Caco-2 (cell line): Measurements from ENCODE around the gene SEPTIN11. TPM values are rescaled to one million over a fixed set of nuclear protein-coding genes. Genes with fewer than 3 reads are reported as not detected.

Source experiments
- BruUV-seq: library from RNA; stranded (reverse); fragments of 400-500 nt; replicated peaks from 2 replicates; lab custom pipeline; 2021; lab: Mats Ljungman, UMichigan
- CTCF ChIA-PET: fragments of 300-600 bp; sonication (Branson Sonifier 250); formaldehyde crosslinking; loops from one replicate; lab custom pipeline; 2022; ENCODE audit warnings: antibody characterized with exemption; lab: Charles Lee
- POLR2A ChIA-PET: fragments of 300-600 bp; sonication (Branson Sonifier 250); formaldehyde crosslinking; loops from one replicate; lab custom pipeline; 2022; ENCODE audit warnings: antibody characterized with exemption; lab: Charles Lee
- DNase-seq, 2 experiments: peaks; one replicate each; pipeline versions ENCODE4 v3.0.0 to v3.0.0-alpha.2; 2020 to 2022
- H3K27me3 ChIP-seq: replicated peaks from 2 replicates; pipeline ENCODE4 v1.6.0; 2011; ENCODE audit warnings: low read length; ENCODE audit not compliant: control insufficient read depth, insufficient read depth
- H3K36me3 ChIP-seq: 2 replicates; pipeline ENCODE4 v1.5.1; 2011; ENCODE audit warnings: low read length; ENCODE audit not compliant: control insufficient read depth, insufficient read depth
- H3K4me1 ChIP-seq: fragments of 250-450 bp; sonication (Bioruptor Pico); 2 replicates; pipeline ENCODE4 v1.5.1; 2020; ENCODE audit warnings: mild to moderate bottlenecking
- H3K4me3 ChIP-seq: 2 replicates; pipeline ENCODE4 v1.5.1; 2011; ENCODE audit warnings: low read depth, mild to moderate bottlenecking, control low read depth, low read length
- H3K9me3 ChIP-seq: fragments of 250-450 bp; sonication (Bioruptor Pico); 2 replicates; pipeline ENCODE4 v1.5.1; 2020; ENCODE audit warnings: mild to moderate bottlenecking, moderate library complexity
- H3K27ac Mint-ChIP-seq: one replicate; pipeline ENCODE4 v1.8.0; 2022; ENCODE audit warnings: mixed read lengths; ENCODE audit not compliant: unreplicated experiment
- H3K27me3 Mint-ChIP-seq: one replicate; pipeline ENCODE4 v1.8.0; 2022; ENCODE audit warnings: mixed read lengths; ENCODE audit not compliant: insufficient read depth, unreplicated experiment
- H3K36me3 Mint-ChIP-seq: one replicate; pipeline ENCODE4 v1.8.0; 2022; ENCODE audit warnings: mild to moderate bottlenecking, mixed read lengths; ENCODE audit not compliant: insufficient read depth, unreplicated experiment
- H3K4me1 Mint-ChIP-seq: one replicate; pipeline ENCODE4 v1.8.0; 2022; ENCODE audit warnings: low read depth, mixed read lengths; ENCODE audit not compliant: unreplicated experiment
- H3K4me3 Mint-ChIP-seq: one replicate; pipeline ENCODE4 v1.8.0; 2022; ENCODE audit warnings: mild to moderate bottlenecking, moderate library complexity, mixed read lengths; ENCODE audit not compliant: unreplicated experiment
- H3K9me3 Mint-ChIP-seq: one replicate; pipeline ENCODE4 v1.8.0; 2022; ENCODE audit warnings: mixed read lengths; ENCODE audit not compliant: unreplicated experiment
- CTCF ChIP-seq, 2 experiments: fragments of 200-600 bp in 1 of 2; IDR thresholded peaks; 1 replicate in 1 of 2; 2 replicates in 1 of 2; pipeline versions ENCODE4 v1.5.1 to v1.8.0; 2011 to 2022; ENCODE audit warnings: antibody characterized with exemption in 1 of 2, control low read depth in 1 of 2, inconsistent platforms in 1 of 2, low read depth in 1 of 2, low read length in 1 of 2, mild to moderate bottlenecking in 1 of 2, moderate library complexity in 1 of 2; ENCODE audit not compliant: insufficient read depth in 1 of 2, severe bottlenecking in 1 of 2, unreplicated experiment in 1 of 2
- intact Hi-C: fragments of 100-400 bp; cut with micrococcal nuclease; formaldehyde crosslinking; loops from one replicate; pipeline ENCODE4 v1.10.0; 2022; ENCODE audit not compliant: unreplicated experiment
- total RNA-seq: library from RNA; stranded (reverse); gene quantifications from 2 replicates; pipeline ENCODE4 v1.2.3, GENCODE V29; 2022

SEPTIN11 gene
- total RNA-seq, 1 experiment from 2014 or later: 127 TPM

GRCh38 chr4:76904646-76905190, 44.8 kb upstream of the SEPTIN11 start:
- TF ChIP-seq CTCF (IDR thresholded peaks at IDR 0.05; ENCODE audit: insufficient read depth in 1 of 2, low read depth in 1 of 2, low read length in 1 of 2, severe bottlenecking in 1 of 2, unreplicated experiment in 1 of 2): no peak
- H3K36me3 Mint-ChIP-seq: no peaks in the 10 kb centered on the region
- ChIA-PET CTCF (no interaction called here), POLR2A (no interaction called here)
- H3K4me3 ChIP-seq: no peak overlapping the region
- peaks cover 27% of the 10 kb centered on the region for H3K4me1 ChIP-seq
- H3K27ac Mint-ChIP-seq: no peak overlapping the region
- no peaks in the 10 kb centered on the region; the same call in 1 of the 2 replicates for H3K36me3 ChIP-seq
- DNase-seq: no peak
- no peaks in the 10 kb centered on the region for H3K27me3 ChIP-seq
- H3K4me3 Mint-ChIP-seq: no peak overlapping the region
- no peaks in the 10 kb centered on the region; the same call in 1 of the 2 replicates for H3K9me3 ChIP-seq
- BruUV-seq: no TSS peak
- H3K9me3 Mint-ChIP-seq: peaks cover 10% of the 10 kb centered on the region
- no peaks in the 10 kb centered on the region for H3K4me1 Mint-ChIP-seq
- H3K27me3 Mint-ChIP-seq: no peaks in the 10 kb centered on the region
- intact Hi-C loops: no loop called here

GRCh38 chr4:76905521-76905920, 44.0 kb upstream of the SEPTIN11 start:
- ChIA-PET CTCF (no interaction called here), POLR2A (no interaction called here)
- Histone ChIP-seq H3K9me3 (no peaks in the 10 kb centered on the region; the same call in 1 of the 2 replicates), H3K4me1 (peaks cover 21% of the 10 kb centered on the region), H3K36me3 (no peaks in the 10 kb centered on the region; the same call in 1 of the 2 replicates), H3K4me3 (no peak overlapping the region), H3K27me3 (no peaks in the 10 kb centered on the region)
- no peaks in the 10 kb centered on the region for H3K36me3 Mint-ChIP-seq
- no peak for DNase-seq
- H3K27me3 Mint-ChIP-seq: no peaks in the 10 kb centered on the region
- no TSS peak for BruUV-seq
- H3K4me3 Mint-ChIP-seq: no peak overlapping the region
- no peak overlapping the region for H3K27ac Mint-ChIP-seq
- TF ChIP-seq CTCF (IDR thresholded peaks at IDR 0.05; ENCODE audit: insufficient read depth in 1 of 2, low read depth in 1 of 2, low read length in 1 of 2, severe bottlenecking in 1 of 2, unreplicated experiment in 1 of 2): no peak
- H3K9me3 Mint-ChIP-seq: peaks cover 10% of the 10 kb centered on the region
- intact Hi-C loops: no loop called here
- no peaks in the 10 kb centered on the region for H3K4me1 Mint-ChIP-seq

- H3K4me3 ChIP-seq: no peak overlapping the region
- no TSS peak for BruUV-seq
- H3K36me3 ChIP-seq: no peaks in the 10 kb centered on the region; the same call in 1 of the 2 replicates
- DNase-seq: no peak
- H3K4me1 Mint-ChIP-seq: no peaks in the 10 kb centered on the region
- no peak overlapping the region for H3K27ac Mint-ChIP-seq
- H3K4me1 ChIP-seq: no peaks in the 10 kb centered on the region
- H3K36me3 Mint-ChIP-seq: no peaks in the 10 kb centered on the region
- no peaks in the 10 kb centered on the region for H3K27me3 Mint-ChIP-seq
- H3K27me3 ChIP-seq: no peaks in the 10 kb centered on the region
- no peak for TF ChIP-seq CTCF (IDR thresholded peaks at IDR 0.05; ENCODE audit: insufficient read depth in 1 of 2, low read depth in 1 of 2, low read length in 1 of 2, severe bottlenecking in 1 of 2, unreplicated experiment in 1 of 2)
- peaks cover 10% of the 10 kb centered on the region for H3K9me3 Mint-ChIP-seq
- POLR2A ChIA-PET: no interaction called here
- intact Hi-C loops: no loop called here
- no peaks in the 10 kb centered on the region; the same call in 1 of the 2 replicates for H3K9me3 ChIP-seq
- CTCF ChIA-PET: interaction anchor here (0.5 kb wide), 1 partner anchor 11 kb away, joined by 4 read pairs; no protein-coding TSS in a partner anchor
- H3K4me3 Mint-ChIP-seq: no peak overlapping the region
These were observed 39.8 kb upstream of the SEPTIN11 start for GRCh38 chr4:76909711-76910110.
